ENCODE results near the gene IL12RB1.

DNA sequence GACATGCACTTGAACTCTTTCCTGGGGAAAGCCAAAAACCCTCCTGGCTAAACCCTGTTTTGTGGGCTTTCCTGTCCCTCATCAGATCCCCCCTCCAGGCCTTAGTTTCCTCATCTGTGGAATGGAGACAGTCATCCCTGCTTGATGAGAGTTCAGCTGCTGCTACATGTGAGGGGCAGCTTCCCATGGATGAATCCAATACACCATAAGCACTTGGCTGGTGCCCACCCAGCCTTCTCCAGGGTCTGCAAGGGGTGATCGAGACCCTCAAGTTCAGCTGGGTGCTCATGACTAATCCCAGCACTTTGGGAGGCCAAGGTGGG, 21.6 kb downstream of the IL12RB1 start:
- TF ChIP-seq, protein P1, sequence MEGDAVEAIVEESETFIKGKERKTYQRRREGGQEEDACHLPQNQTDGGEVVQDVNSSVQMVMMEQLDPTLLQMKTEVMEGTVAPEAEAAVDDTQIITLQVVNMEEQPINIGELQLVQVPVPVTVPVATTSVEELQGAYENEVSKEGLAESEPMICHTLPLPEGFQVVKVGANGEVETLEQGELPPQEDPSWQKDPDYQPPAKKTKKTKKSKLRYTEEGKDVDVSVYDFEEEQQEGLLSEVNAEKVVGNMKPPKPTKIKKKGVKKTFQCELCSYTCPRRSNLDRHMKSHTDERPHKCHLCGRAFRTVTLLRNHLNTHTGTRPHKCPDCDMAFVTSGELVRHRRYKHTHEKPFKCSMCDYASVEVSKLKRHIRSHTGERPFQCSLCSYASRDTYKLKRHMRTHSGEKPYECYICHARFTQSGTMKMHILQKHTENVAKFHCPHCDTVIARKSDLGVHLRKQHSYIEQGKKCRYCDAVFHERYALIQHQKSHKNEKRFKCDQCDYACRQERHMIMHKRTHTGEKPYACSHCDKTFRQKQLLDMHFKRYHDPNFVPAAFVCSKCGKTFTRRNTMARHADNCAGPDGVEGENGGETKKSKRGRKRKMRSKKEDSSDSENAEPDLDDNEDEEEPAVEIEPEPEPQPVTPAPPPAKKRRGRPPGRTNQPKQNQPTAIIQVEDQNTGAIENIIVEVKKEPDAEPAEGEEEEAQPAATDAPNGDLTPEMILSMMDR (IDR thresholded peaks at IDR 0.05), result no peak
- TF ChIP-seq POLR2A (IDR thresholded peaks at IDR 0.05), result no peak

All from heart left ventricle (tissue), 13 donors.